Rectal smooth muscle tissue (tissue), 1 donor: ENCODE results near the gene SDHA.

ENCODE experiments used
- H3K27ac ChIP-seq: one replicate; pipeline ENCODE4 v1.7.0; 2013; ENCODE audit warnings: low read depth, low read length, inconsistent platforms
- H3K27me3 ChIP-seq: one replicate; pipeline ENCODE4 v1.7.0; 2013; ENCODE audit warnings: low read length; ENCODE audit not compliant: control insufficient read depth, insufficient read depth
- H3K36me3 ChIP-seq: one replicate; pipeline ENCODE4 v1.7.0; 2013; ENCODE audit warnings: low read length; ENCODE audit not compliant: control insufficient read depth, insufficient read depth
- H3K4me1 ChIP-seq: one replicate; pipeline ENCODE4 v1.7.0; 2013; ENCODE audit warnings: low read length; ENCODE audit not compliant: control insufficient read depth, insufficient read depth
- H3K4me3 ChIP-seq: one replicate; pipeline ENCODE4 v1.7.0; 2013; ENCODE audit warnings: low read length
- H3K9ac ChIP-seq: one replicate; pipeline ENCODE4 v1.7.0; 2013; ENCODE audit warnings: low read length

Gene SDHA

GRCh38 chr5:306011-306805, 88.1 kb downstream of the SDHA start:
- Histone ChIP-seq H3K36me3 (peaks cover 12% of the 10 kb centered on the region), H3K27ac (no peak overlapping the region), H3K4me3 (no peak overlapping the region), H3K9ac (no peak overlapping the region), H3K4me1 (peaks cover 7% of the 10 kb centered on the region), H3K27me3 (no peaks in the 10 kb centered on the region)
